Stomach (tissue), 4 donors: ENCODE measurements around the gene TIMM29.

ENCODE experiments used
- CTCF ChIP-seq, 7 experiments: fragments of 450-650 bp in 4 of 7; fragments of 200-600 bp in 3 of 7; sonication (generic) in 3 of 7; IDR thresholded peaks; one replicate each; pipeline ENCODE4 v1.5.1; 2016 to 2019; ENCODE audit warnings: antibody characterized with exemption in 7 of 7, control low read depth in 2 of 7, mild to moderate bottlenecking in 1 of 7
- EP300 ChIP-seq: sonication (generic); formaldehyde crosslinking; IDR thresholded peaks from one replicate; pipeline ENCODE4 v1.6.1; 2017; ENCODE audit warnings: antibody characterized with exemption
- POLR2A ChIP-seq, 4 donors: fragments of 450-650 bp; IDR thresholded peaks; one replicate each; pipeline ENCODE4 v1.6.1; 2016; ENCODE audit warnings: antibody characterized with exemption in 4 of 4, control low read depth in 2 of 4, mild to moderate bottlenecking in 1 of 4, moderate library complexity in 1 of 4
- POLR2AphosphoS5 ChIP-seq, 3 donors: sonication (generic); formaldehyde crosslinking; IDR thresholded peaks; one replicate each; pipeline ENCODE4 v1.6.1; 2016; ENCODE audit warnings: antibody characterized with exemption in 3 of 3

- TF ChIP-seq POLR2A (IDR thresholded peaks at IDR 0.05): no peak
- TF ChIP-seq CTCF (IDR thresholded peaks at IDR 0.05): no peak
- TF ChIP-seq POLR2AphosphoS5 (IDR thresholded peaks at IDR 0.05): no peak
- no peak for TF ChIP-seq EP300
Measured at GRCh38 chr19:10920781-10921180, 7.8 kb upstream of the TIMM29 start.
